ENCODE results near the gene MVB12B.
"Not testable (repeated sequence)": the region's sequence is repeated elsewhere in the genome, so short reads cannot be mapped to it uniquely, and the experiment has no call there.

Gene MVB12B

GRCh38 chr9:126326228-126327005, at the start of gene MVB12B:
TSS of gene MVB12B (plus strand) at chr9:126326829. CDS start at chr9:126326930, 101 bp downstream.
- peak; percentile 38 for DNase-seq

- DNase-seq = no peak
These were observed 42.7 kb upstream of the MVB12B start for GRCh38 chr9:126283799-126284465.

GRCh38 chr9:126285652-126286051, 41.0 kb upstream of the MVB12B start:
- DNase-seq = not testable (repeated sequence)

GRCh38 chr9:126287166-126287866, 39.3 kb upstream of the MVB12B start:
- DNase-seq = no peak

GRCh38 chr9:126290871-126291270, 35.8 kb upstream of the MVB12B start:
- no peak for DNase-seq

- DNase-seq = no peak
These were observed 34.7 kb upstream of the MVB12B start for GRCh38 chr9:126291925-126292324.

GRCh38 chr9:126292736-126293521, 33.7 kb upstream of the MVB12B start:
- no peak for DNase-seq

GRCh38 chr9:126293522-126293889, 33.1 kb upstream of the MVB12B start:
- DNase-seq = no peak

GRCh38 chr9:126294331-126295081, 32.1 kb upstream of the MVB12B start:
- no peak for DNase-seq

GRCh38 chr9:126295082-126295477, 31.5 kb upstream of the MVB12B start:
- no peak for DNase-seq

GRCh38 chr9:126295516-126295915, 31.1 kb upstream of the MVB12B start:
- no peak for DNase-seq

- no peak for DNase-seq
These were observed 30.6 kb upstream of the MVB12B start for GRCh38 chr9:126295936-126296600.

GRCh38 chr9:126296687-126297086, 29.9 kb upstream of the MVB12B start:
- DNase-seq = no peak

GRCh38 chr9:126297661-126298060, 29.0 kb upstream of the MVB12B start:
- no peak for DNase-seq

GRCh38 chr9:126298063-126298801, 28.4 kb upstream of the MVB12B start:
- DNase-seq = no peak

GRCh38 chr9:126299706-126300276, 26.8 kb upstream of the MVB12B start:
- DNase-seq = no peak

- no peak for DNase-seq
These were observed 25.4 kb upstream of the MVB12B start for GRCh38 chr9:126301196-126301595.

- peak; percentile 53 for DNase-seq
These were observed 24.5 kb upstream of the MVB12B start for GRCh38 chr9:126301985-126302603.

GRCh38 chr9:126302730-126303129, 23.9 kb upstream of the MVB12B start:
- DNase-seq = no peak

- no peak for DNase-seq
These were observed 23.1 kb upstream of the MVB12B start for GRCh38 chr9:126303488-126303887.

Measured in CD4-positive, alpha-beta T cell treated with Interleukin-4 for 4 hours (primary cell).